Measurements from ENCODE around the gene OR8H2.
"Not testable (repeated sequence)": the region's sequence is repeated elsewhere in the genome, so short reads cannot be mapped to it uniquely, and the experiment has no call there.

GRCh38 chr11:56143681-56144080 is 40.2 kb downstream of the OR8H2 start:
- not testable (repeated sequence) for TF ChIP-seq CTCF (IDR thresholded peaks at IDR 0.05; ENCODE audit: insufficient read depth, low read length, poor library complexity, severe bottlenecking); EZH2phosphoT487 (conservative IDR thresholded peaks at IDR 0.05; ENCODE audit: low read length)

All from SU-DHL-6 (cell line).